Lung (tissue), 12 donors: ENCODE data around the gene SAMD8. TPM values are rescaled to one million over a fixed set of nuclear protein-coding genes. Genes with fewer than 3 reads are reported as not detected.
"Not testable (repeated sequence)": the region's sequence is repeated elsewhere in the genome, so short reads cannot be mapped to it uniquely, and the experiment has no call there.

Source experiments
- ATAC-seq: fragments of 200-7000 bp; cut with Tn5 transposase; one replicate; pipeline ENCODE4 v1.9.1; 2020; ENCODE audit warnings: moderate number of reproducible peaks; ENCODE audit not compliant: insufficient read depth, low FRiP score
- DNase-seq, 3 donors: peaks; one replicate each; pipeline ENCODE4 v3.0.0-alpha.2; 2013 to 2017
- H3K27ac ChIP-seq, 2 donors: one replicate each; pipeline ENCODE4 v1.5.1; 2013; ENCODE audit warnings: mild to moderate bottlenecking in 2 of 2, moderate library complexity in 2 of 2, control low read depth in 1 of 2, inconsistent platforms in 1 of 2, low read depth in 1 of 2, low read length in 1 of 2
- H3K27me3 ChIP-seq, 3 donors: one replicate each; pipeline ENCODE4 v1.5.1; 2013; ENCODE audit warnings: low read length in 2 of 3; ENCODE audit not compliant: control insufficient read depth in 3 of 3, insufficient read depth in 3 of 3
- H3K36me3 ChIP-seq, 4 donors: one replicate each; pipeline ENCODE4 v1.5.1; 2013; ENCODE audit warnings: low read length in 4 of 4, mild to moderate bottlenecking in 1 of 4, moderate library complexity in 1 of 4; ENCODE audit not compliant: control insufficient read depth in 4 of 4, insufficient read depth in 4 of 4
- H3K4me1 ChIP-seq, 5 donors: one replicate each; pipeline ENCODE4 v1.5.1; 2013; ENCODE audit warnings: low read length in 5 of 5, mild to moderate bottlenecking in 2 of 5, moderate library complexity in 1 of 5; ENCODE audit not compliant: control insufficient read depth in 5 of 5, insufficient read depth in 5 of 5
- H3K4me3 ChIP-seq: one replicate; pipeline ENCODE4 v1.5.1; 2013; ENCODE audit warnings: mild to moderate bottlenecking, control low read depth, moderate library complexity
- H3K9ac ChIP-seq, 2 donors: one replicate each; pipeline ENCODE4 v1.5.1; 2013; ENCODE audit warnings: low read length in 2 of 2, control low read depth in 1 of 2; ENCODE audit not compliant: insufficient read depth in 1 of 2
- H3K9me3 ChIP-seq, 4 donors: one replicate each; pipeline ENCODE4 v1.5.1; 2013; ENCODE audit warnings: low read length in 3 of 4, mild to moderate bottlenecking in 1 of 4, moderate library complexity in 1 of 4; ENCODE audit not compliant: control insufficient read depth in 4 of 4, insufficient read depth in 3 of 4
- WGBS, 2 donors: extraction: QIAGEN DNeasy Blood & Tissue Kit; methylation state at CpG; one replicate each; pipeline ENCODE4 v1.1.7; 2013; 5-methylcytosine and 5-hydroxymethylcytosine counted together
- polyA plus RNA-seq, 2 donors: library from polyadenylated mRNA; stranded (reverse); fragments of 200-250 nt; gene quantifications; one replicate each; pipeline ENCODE4 v1.2.1, GENCODE V29; 2013
- total RNA-seq, 2 donors: library from RNA; depleted of rRNA in 1 of 2; stranded (reverse); fragments of >200 nt in 1 of 2; gene quantifications; one replicate each; pipeline ENCODE4 v1.2.1, GENCODE V29; 2014 to 2021
- TF ChIP-seq, protein P1 (sequence below): IDR thresholded peaks from 2 replicates; pipeline ENCODE4 v1.5.1; 2012; ENCODE audit warnings: mild to moderate bottlenecking; ENCODE audit errors: control extremely low read depth, extremely low read depth
- donor health status: control.
- donor health status: control.
- donor health status: Bipolar disorder and iron deficiency.
- donor health status: healthy.
- donor health status: DM: yes; HTN: yes; CAD: no.

Gene SAMD8
- total and polyA plus RNA-seq, 4 donors: 5.5 to 29.0 (median 11.3) TPM

DNA sequence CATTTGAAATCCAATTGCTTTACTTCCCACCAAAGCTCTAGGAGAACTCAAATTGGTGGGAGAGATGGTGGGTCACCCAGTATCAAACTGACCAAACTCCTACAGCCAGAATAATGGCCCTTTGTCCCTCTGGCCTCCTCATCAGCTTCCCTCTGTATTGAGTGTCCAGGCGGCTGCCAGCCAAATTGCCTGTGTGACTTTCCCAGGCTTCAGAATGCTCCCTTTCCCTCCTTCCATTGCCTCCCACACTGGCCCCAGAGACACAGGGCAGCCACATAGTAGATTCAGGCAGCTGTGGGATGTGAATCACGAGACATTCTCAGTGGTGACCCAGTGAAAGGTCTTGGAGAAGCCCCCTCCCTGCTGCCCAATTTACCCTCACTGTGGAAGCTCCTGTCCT, 86.5 kb downstream of the SAMD8 start:
- Histone ChIP-seq H3K4me1 (peaks cover 0 to 3% (median 0%) of the 10 kb centered on the region in 5 donors), H3K4me3 (no peak overlapping the region), H3K36me3 (peaks cover 0 to under 1% (median 0%) of the 10 kb centered on the region in 4 donors), H3K9me3 (no peaks in the 10 kb centered on the region), H3K27ac (no peak overlapping the region), H3K9ac (no peak overlapping the region), H3K27me3 (no peaks in the 10 kb centered on the region)
- DNase-seq: no peak
- TF ChIP-seq, protein P1, sequence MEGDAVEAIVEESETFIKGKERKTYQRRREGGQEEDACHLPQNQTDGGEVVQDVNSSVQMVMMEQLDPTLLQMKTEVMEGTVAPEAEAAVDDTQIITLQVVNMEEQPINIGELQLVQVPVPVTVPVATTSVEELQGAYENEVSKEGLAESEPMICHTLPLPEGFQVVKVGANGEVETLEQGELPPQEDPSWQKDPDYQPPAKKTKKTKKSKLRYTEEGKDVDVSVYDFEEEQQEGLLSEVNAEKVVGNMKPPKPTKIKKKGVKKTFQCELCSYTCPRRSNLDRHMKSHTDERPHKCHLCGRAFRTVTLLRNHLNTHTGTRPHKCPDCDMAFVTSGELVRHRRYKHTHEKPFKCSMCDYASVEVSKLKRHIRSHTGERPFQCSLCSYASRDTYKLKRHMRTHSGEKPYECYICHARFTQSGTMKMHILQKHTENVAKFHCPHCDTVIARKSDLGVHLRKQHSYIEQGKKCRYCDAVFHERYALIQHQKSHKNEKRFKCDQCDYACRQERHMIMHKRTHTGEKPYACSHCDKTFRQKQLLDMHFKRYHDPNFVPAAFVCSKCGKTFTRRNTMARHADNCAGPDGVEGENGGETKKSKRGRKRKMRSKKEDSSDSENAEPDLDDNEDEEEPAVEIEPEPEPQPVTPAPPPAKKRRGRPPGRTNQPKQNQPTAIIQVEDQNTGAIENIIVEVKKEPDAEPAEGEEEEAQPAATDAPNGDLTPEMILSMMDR: no peak
- WGBS, 2 donors: 96 to 97% methylated on average over 2 of the region's 2 CpGs
- no peak for ATAC-seq

DNA sequence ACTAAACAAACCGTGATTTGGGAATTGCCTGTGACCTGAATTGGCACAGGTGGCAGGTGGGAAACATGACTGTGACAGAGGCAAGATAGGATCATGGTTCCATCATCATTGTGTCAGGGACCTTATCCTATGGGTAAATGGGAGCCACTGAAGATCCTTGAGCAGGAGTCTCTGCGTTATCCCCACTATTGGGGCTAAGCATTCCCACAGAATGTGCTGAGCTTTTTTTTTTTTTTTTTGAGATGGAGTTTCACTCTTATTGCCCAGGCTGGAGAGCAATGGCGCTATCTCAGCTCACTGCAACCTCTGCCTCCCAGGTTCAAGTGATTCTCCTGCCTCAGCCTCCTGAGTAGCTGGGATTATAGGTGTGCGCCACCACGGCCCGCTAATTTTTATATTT, 88.5 kb downstream of the SAMD8 start:
- not testable (repeated sequence) for DNase-seq, H3K4me1 ChIP-seq, H3K27me3 ChIP-seq, H3K9me3 ChIP-seq, H3K27ac ChIP-seq, ATAC-seq, H3K9ac ChIP-seq, H3K36me3 ChIP-seq, H3K4me3 ChIP-seq
- 96 to 97% methylated on average over 6 of the region's 6 CpGs for WGBS, 2 donors

DNA sequence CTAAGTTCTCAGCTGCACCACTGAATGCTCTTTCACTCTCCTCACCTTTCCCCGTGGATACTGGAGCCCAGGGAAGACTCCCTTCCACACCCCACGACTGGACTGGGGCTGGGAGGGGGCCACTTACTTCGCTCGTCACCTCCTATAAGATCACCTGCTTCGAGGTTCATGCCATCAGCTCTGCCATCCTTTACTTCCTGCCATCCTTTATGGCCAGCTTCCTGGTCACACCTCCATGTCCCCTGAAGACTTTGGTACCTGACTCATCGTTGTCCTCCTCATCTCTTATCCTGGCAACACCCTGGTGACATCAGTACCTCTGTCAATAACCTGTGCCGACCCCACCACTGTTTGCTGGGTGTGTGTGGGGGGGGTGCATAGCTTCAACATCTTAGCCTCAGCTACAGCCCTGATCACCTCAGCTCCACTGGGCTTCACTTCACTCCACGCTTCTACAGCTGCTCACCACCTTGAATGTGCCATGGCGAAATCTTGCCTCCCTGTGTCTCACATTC, 90.4 kb downstream of the SAMD8 start:
- Histone ChIP-seq H3K4me1 (peaks cover 0 to 3% (median 0%) of the 10 kb centered on the region in 5 donors), H3K36me3 (peaks cover 0 to 3% (median 0%) of the 10 kb centered on the region in 4 donors), H3K9ac (no peak overlapping the region), H3K27me3 (peaks cover 0 to 2% (median 0%) of the 10 kb centered on the region in 3 donors), H3K4me3 (no peak overlapping the region), H3K9me3 (no peaks in the 10 kb centered on the region), H3K27ac (peak overlapping the region in 1 of 2 donors; percentile 38)
- DNase-seq (no peak), ATAC-seq (no peak)
- WGBS, 2 donors: 84 to 87% methylated on average over 9 of the region's 9 CpGs
- TF ChIP-seq, protein P1: no peak

DNA sequence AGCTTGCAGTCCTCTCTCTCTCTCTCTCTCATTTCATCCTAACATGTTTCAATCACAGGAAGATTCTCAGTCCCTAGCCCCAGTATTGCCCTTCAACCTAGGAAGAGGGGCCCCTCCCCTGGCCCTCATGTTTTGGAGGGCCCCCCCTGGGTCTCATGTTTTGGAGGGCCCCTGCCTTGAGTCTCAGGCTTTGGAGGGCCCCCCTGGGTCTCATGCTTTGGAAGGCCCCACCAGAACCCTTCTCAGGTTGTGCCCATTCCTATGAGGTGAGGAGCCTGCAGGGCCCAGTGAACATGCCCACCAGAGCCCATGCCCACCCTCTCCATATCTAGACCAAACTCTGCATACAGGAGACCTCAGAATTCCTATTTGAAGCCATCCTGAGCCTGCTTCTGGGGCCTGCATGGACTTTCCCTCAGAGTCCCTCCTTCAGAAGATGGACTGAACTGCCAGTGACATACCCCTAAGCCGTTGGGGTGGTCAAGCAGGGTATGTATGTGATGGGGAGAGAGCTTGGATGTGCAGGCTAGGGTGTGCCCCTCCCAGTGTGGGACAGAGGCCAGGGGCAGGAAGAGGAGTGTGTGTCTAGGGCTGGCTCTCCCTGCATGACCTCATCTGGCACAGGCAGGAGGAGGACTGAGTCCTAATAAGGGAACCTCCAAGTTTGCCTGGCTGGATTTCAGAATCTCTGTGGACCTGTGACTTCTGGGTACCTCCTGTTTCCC, 91.0 kb downstream of the SAMD8 start:
- DNase-seq: no peak
- Histone ChIP-seq H3K27me3 (peaks cover 0 to 2% (median 0%) of the 10 kb centered on the region in 3 donors), H3K9me3 (no peaks in the 10 kb centered on the region), H3K4me1 (peaks cover 0 to 3% (median 0%) of the 10 kb centered on the region in 5 donors), H3K9ac (no peak overlapping the region), H3K36me3 (peaks cover 0 to 3% (median 0%) of the 10 kb centered on the region in 4 donors), H3K27ac (peak overlapping the region in 1 of 2 donors; percentile 47), H3K4me3 (no peak overlapping the region)
- 70 to 76% methylated on average over 1 of the region's 1 CpG for WGBS, 2 donors
- peak; percentile 41 for ATAC-seq
- TF ChIP-seq, protein P1: no peak

DNA sequence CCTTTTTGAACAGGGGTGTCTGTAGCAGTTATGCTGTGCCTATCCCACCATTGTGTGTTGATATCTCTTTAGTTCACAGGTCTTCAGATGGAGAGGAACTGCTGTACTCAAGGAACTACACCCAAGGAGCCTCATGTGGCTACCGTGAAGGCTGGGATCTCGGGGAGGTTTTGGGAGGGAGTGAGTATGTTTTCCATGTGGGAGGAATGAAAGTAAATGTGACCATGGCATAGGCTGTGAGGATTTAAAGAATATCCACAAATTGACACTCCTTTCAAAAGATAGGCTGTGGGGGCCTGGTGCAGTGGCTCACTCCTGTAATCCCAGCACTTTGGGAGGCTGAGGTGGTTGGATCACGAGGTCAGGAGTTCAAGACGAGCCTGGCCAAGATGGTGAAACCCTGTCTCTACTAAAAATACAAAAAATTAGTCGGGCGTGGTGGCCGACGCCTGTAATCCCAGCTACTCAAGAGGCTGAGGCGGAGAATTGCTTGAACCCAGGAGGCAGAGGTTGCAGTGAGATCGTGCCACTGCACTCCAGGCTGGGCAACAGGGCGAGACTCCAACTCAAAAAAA, 91.7 kb downstream of the SAMD8 start:
- DNase-seq, H3K4me3 ChIP-seq, ATAC-seq, H3K36me3 ChIP-seq, H3K9me3 ChIP-seq, H3K4me1 ChIP-seq, H3K9ac ChIP-seq, H3K27me3 ChIP-seq: not testable (repeated sequence)
- H3K27ac ChIP-seq: peak overlapping the region in 1 of 2 donors; percentile 47
- WGBS, 2 donors: 81 to 94% methylated on average over 11 of the region's 11 CpGs
